Stimulated activated CD8-positive, alpha-beta memory T cell treated with anti-CD3 and anti-CD28 coated beads, Interleukin-15, amount 100 ng/mL, for 48 hours (primary cell): ENCODE results near the gene POMZP3.
"Not testable (repeated sequence)": the region's sequence is repeated elsewhere in the genome, so short reads cannot be mapped to it uniquely, and the experiment has no call there.

Source experiments
- DNase-seq, 2 donors: peaks; one replicate each; pipeline ENCODE4 v3.0.0-alpha.2; 2020; ENCODE audit warnings: low read depth in 2 of 2

POMZP3 gene

GRCh38 chr7:76586585-76587315 lies 40.3 kb downstream of the POMZP3 start:
- not testable (repeated sequence) for DNase-seq

- not testable (repeated sequence) for DNase-seq
Measured at GRCh38 chr7:76583636-76584281, 43.3 kb downstream of the POMZP3 start.

DNA sequence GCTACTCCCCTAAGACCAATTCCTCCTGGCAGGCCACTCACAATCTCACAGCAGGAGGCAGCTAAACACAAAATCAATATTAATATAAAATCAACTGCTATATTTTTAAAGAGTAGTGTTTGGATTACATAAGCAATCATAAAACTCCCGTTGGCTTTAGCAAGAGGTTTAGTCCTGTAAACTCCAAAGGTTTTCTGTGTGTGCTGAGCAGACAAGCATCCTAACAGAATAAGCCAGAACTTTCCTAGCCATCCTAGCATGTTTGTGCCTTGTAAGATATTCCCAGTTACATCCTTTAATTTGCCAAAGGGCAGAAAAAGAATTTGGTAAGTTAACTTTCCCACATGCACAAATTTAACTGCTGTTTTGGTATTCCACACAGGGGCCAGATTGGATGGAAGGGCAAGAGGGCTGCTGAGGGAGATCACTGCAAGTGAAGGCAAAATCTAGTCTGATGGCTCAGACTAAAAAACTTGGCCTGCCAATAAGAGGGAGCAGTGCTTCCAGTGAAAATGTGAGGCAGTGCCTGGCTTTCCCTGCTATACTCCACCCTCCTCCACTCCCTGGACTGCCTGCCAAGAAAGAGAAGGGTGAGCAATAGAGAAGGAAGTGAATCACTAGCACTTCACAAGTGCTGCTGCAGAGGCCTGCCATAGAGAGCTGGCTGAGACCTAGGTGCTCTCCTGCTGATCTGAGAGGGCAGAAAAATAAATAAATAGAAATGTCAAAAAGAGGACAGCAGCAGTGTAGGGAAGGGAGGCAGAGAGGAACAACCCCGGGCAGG lies 44.0 kb downstream of the POMZP3 start:
- peak in 1 of 2 donors; percentile 4 for DNase-seq

GRCh38 chr7:76575919-76576655 lies 51.0 kb downstream of the POMZP3 start:
- DNase-seq: not testable (repeated sequence)

DNA sequence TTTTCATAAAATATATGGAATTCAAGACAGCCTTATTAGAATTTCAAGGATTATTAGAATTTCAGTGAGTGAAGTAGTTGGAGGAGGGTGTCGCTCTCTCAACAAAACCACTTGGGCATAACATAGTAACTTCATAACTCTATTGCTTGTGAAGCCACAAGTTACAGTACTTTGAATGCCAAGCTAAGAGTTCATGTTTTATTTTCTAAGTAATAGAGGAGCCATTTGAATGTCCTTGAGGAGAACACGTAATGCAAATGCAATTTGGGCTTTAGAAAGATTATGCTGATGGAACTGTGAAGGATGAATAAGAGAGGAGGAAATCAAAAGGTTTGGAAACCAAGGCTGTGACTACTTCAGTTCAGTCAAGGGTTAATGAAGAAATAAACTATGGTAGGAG lies 51.6 kb downstream of the POMZP3 start:
- DNase-seq: not testable (repeated sequence)

DNA sequence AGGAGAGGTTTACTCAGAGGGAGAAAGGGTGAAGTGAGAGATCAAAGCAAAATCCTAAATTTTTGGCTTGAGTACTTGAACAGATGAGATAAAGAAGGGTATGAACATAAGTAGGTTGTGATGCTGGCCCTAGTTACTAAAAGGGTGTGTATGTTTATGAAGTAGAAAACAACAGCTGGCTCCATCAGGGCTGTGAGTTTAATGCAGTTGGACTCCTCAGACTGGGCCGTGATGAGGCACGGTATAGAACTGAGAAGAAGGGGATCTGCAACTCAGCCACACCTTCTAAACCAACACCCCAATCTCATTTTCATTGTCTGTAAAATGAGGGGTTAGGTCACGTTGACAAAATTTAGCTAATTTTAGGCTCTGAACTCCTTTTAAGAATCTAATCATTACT lies 54.8 kb downstream of the POMZP3 start:
- DNase-seq: not testable (repeated sequence)

- DNase-seq: not testable (repeated sequence)
Measured at GRCh38 chr7:76570324-76570775, 56.7 kb downstream of the POMZP3 start.

GRCh38 chr7:76568742-76569141 lies 58.3 kb downstream of the POMZP3 start:
- DNase-seq: not testable (repeated sequence)

DNA sequence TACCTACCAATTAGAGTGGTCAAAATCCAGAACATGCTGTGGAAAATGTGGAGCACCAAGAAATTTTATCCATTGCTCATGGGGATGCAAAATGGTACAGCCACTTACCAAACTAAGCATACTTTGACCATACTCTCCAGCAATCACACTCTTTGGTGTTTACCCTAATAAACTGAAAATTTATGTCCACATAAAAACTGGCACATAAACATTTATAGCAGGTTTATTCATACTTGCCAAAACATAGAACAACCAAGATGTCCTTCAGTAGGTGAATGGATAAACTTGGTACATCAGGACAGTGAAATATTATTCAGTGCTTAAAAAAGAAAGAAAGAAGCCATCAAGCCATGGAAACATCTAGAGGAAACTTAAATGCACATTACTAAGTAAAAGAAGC lies 59.3 kb downstream of the POMZP3 start:
- DNase-seq: not testable (repeated sequence)

- DNase-seq: not testable (repeated sequence)
Measured at GRCh38 chr7:76567311-76567710, 59.8 kb downstream of the POMZP3 start.

DNA sequence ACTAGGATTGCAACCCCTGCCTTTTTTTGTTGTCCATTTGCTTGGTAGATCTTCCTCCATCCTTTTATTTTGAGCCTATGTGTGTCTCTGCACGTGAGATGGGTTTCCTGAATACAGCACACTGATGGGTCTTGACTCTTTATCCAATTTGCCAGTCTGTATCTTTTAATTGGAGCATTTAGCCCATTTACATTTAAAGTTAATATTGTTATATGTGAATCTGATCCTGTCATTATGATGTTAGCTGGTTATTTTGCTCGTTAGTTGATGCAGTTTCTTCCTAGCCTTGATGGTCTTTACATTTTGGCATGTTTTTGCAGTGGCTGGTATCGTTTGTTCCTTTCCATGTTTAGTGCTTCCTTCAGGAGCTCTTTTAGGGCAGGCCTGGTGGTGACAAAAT lies 62.1 kb downstream of the POMZP3 start:
- not testable (repeated sequence) for DNase-seq

GRCh38 chr7:76561342-76561741 lies 65.7 kb downstream of the POMZP3 start:
- not testable (repeated sequence) for DNase-seq

GRCh38 chr7:76560157-76560556 lies 66.9 kb downstream of the POMZP3 start:
- not testable (repeated sequence) for DNase-seq
